Ectodermal cell (in vitro differentiated cells): ENCODE data around the gene CSNK1G1.

Source experiments
- H3K27ac ChIP-seq: 2 replicates; pipeline ENCODE4 v1.7.0; 2013; ENCODE audit warnings: mild to moderate bottlenecking, low read depth, low read length; ENCODE audit not compliant: insufficient read depth, poor library complexity, severe bottlenecking
- H3K27me3 ChIP-seq: 2 replicates; pipeline ENCODE4 v1.7.0; 2013; ENCODE audit warnings: mild to moderate bottlenecking, low read length; ENCODE audit not compliant: insufficient read depth, control insufficient read depth, poor library complexity, severe bottlenecking
- H3K36me3 ChIP-seq: one replicate; pipeline ENCODE4 v1.7.0; 2013; ENCODE audit warnings: low read length; ENCODE audit not compliant: control insufficient read depth, insufficient read depth
- H3K4me1 ChIP-seq: one replicate; pipeline ENCODE4 v1.7.0; 2013; ENCODE audit warnings: low read length; ENCODE audit not compliant: control insufficient read depth, insufficient read depth
- H3K4me3 ChIP-seq: 2 replicates; pipeline ENCODE4 v1.7.0; 2013; ENCODE audit warnings: low read depth, low read length, control low read depth; ENCODE audit not compliant: insufficient read depth
- H3K9me3 ChIP-seq: 2 replicates; pipeline ENCODE4 v1.7.0; 2013; ENCODE audit warnings: mild to moderate bottlenecking, low read length, moderate library complexity; ENCODE audit not compliant: control insufficient read depth
- WGBS, 2 experiments: methylation state at CpG; one replicate each; pipeline ENCODE4 v1.1.7; 2013; ENCODE audit warnings: missing lambda C conversion rate in 2 of 2; 5-methylcytosine and 5-hydroxymethylcytosine counted together

The CSNK1G1 gene

GRCh38 chr15:64156652-64157331, 199.2 kb downstream of the CSNK1G1 start:
- 95% methylated on average over 16 of the region's 16 CpGs for WGBS, 2 experiments
- Histone ChIP-seq H3K27me3 (peaks cover 17% of the 10 kb centered on the region), H3K9me3 (no peaks in the 10 kb centered on the region), H3K36me3 (peaks cover 36% of the 10 kb centered on the region), H3K27ac (no peak overlapping the region), H3K4me1 (peaks cover 5% of the 10 kb centered on the region), H3K4me3 (no peak overlapping the region)

- WGBS, 2 experiments = 95 to 96% methylated on average over 15 of the region's 15 CpGs
- Histone ChIP-seq H3K4me3 (no peak overlapping the region), H3K27me3 (peaks cover 25% of the 10 kb centered on the region), H3K9me3 (no peaks in the 10 kb centered on the region), H3K4me1 (peaks cover 5% of the 10 kb centered on the region), H3K36me3 (peaks cover 36% of the 10 kb centered on the region), H3K27ac (no peak overlapping the region)
Measured at GRCh38 chr15:64155802-64156651, 199.9 kb downstream of the CSNK1G1 start.

GRCh38 chr15:64153480-64154367, 202.2 kb downstream of the CSNK1G1 start:
- Histone ChIP-seq H3K27me3 (peaks cover 39% of the 10 kb centered on the region), H3K9me3 (no peaks in the 10 kb centered on the region), H3K36me3 (peaks cover 29% of the 10 kb centered on the region), H3K4me1 (peaks cover 5% of the 10 kb centered on the region), H3K4me3 (no peak overlapping the region), H3K27ac (no peak overlapping the region)
- WGBS, 2 experiments = 26% methylated on average over 12 of the region's 12 CpGs

- Histone ChIP-seq H3K4me1 (peaks cover 5% of the 10 kb centered on the region), H3K27me3 (peaks cover 39% of the 10 kb centered on the region), H3K9me3 (no peaks in the 10 kb centered on the region), H3K27ac (no peak overlapping the region), H3K36me3 (peaks cover 23% of the 10 kb centered on the region), H3K4me3 (peak overlapping the region; percentile 48)
- WGBS, 2 experiments = 38 to 41% methylated on average over 27 of the region's 27 CpGs
Measured at GRCh38 chr15:64152507-64153387, 203.2 kb downstream of the CSNK1G1 start.

- H3K27ac ChIP-seq = no peak within 1 kb of the TSS
- 1% methylated on average over 83 of the region's 83 CpGs for WGBS, 2 experiments
- H3K27me3 ChIP-seq = peaks cover 39% of the 10 kb centered on the region
- H3K4me1 ChIP-seq = peaks cover 5% of the 10 kb centered on the region
- peak within 1 kb of the TSS; percentile 48 for H3K4me3 ChIP-seq
- peaks cover 15% of the 10 kb centered on the region for H3K36me3 ChIP-seq
- H3K9me3 ChIP-seq = no peaks in the 10 kb centered on the region
Measured at GRCh38 chr15:64151727-64152506, 204.1 kb downstream of the CSNK1G1 start, which contains the start of gene SNX22. Gene SNX22 (plus strand): TSS chr15:64151731. CDS start chr15:64151776, 45 bp downstream.

GRCh38 chr15:64149893-64150578, 205.9 kb downstream of the CSNK1G1 start:
- no peak overlapping the region for H3K4me3 ChIP-seq
- peaks cover 39% of the 10 kb centered on the region for H3K27me3 ChIP-seq
- WGBS, 2 experiments = 91 to 94% methylated on average over 9 of the region's 9 CpGs
- H3K9me3 ChIP-seq = no peaks in the 10 kb centered on the region
- peaks cover 5% of the 10 kb centered on the region for H3K4me1 ChIP-seq
- H3K27ac ChIP-seq = no peak overlapping the region
- H3K36me3 ChIP-seq = peaks cover 3% of the 10 kb centered on the region

GRCh38 chr15:64149424-64149823, 206.5 kb downstream of the CSNK1G1 start:
- no peak overlapping the region for H3K27ac ChIP-seq
- peaks cover 39% of the 10 kb centered on the region for H3K27me3 ChIP-seq
- no peak overlapping the region for H3K4me3 ChIP-seq
- peaks cover 5% of the 10 kb centered on the region for H3K4me1 ChIP-seq
- no peaks in the 10 kb centered on the region for H3K9me3 ChIP-seq
- peaks cover 3% of the 10 kb centered on the region for H3K36me3 ChIP-seq

- Histone ChIP-seq H3K36me3 (peaks cover 3% of the 10 kb centered on the region), H3K4me1 (peaks cover 5% of the 10 kb centered on the region), H3K27me3 (peaks cover 39% of the 10 kb centered on the region), H3K9me3 (no peaks in the 10 kb centered on the region), H3K4me3 (no peak overlapping the region), H3K27ac (no peak overlapping the region)
- WGBS, 2 experiments = 97% methylated on average over 3 of the region's 3 CpGs
Measured at GRCh38 chr15:64148581-64148980, 207.4 kb downstream of the CSNK1G1 start.
